Measurements from ENCODE around the gene WRAP73.
"Not testable (repeated sequence)": the region's sequence is repeated elsewhere in the genome, so short reads cannot be mapped to it uniquely, and the experiment has no call there.

The WRAP73 gene

DNA sequence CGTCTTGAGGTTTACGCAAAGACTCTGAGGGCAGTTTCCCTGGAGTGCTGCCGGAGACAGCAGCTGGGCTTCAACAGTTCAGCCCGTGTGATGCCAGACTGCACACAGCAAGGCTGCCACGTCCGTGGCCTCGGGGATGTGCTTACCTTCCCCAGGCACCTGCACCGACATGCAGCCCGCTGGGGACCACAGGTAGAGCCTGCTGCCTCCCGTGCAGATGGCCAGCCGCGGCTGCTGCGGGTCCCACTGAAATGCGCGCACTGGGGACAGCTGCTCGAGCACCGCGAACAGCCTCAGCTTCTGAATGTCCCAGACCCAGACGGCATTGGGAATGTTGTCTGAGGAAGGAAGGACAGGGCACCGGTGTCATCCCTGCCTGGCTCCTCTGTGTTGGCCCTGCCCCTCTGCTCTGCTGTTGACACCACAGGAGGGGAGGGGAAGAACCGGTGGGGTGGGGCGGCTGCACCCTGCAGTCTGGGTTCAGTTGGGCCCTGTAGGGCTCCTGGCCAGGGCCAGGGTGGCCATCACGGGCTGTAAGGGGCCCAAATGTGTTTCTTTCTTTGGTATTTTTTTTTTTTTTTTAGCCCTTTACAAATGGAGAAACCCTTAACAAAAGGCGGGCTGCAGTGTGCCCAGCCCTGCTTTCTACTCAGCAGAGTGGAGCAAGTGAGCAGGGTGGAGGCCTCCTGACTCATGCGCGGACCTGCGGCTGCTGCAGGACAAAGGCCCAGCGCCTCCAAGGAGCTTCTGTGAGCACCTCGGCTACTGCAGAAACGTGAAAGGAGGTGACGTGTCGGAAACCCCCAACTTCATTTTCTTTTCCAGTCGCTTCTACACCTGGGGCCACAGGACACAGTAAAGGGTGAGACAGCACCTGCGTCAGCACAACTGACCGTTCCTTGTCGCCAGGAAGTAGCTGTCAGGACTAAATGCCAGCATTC, 18.3 kb downstream of the WRAP73 start:
- DNase-seq (ENCODE audit: low read depth in 2 of 3, low spot score in 2 of 3), result no peak

DNA sequence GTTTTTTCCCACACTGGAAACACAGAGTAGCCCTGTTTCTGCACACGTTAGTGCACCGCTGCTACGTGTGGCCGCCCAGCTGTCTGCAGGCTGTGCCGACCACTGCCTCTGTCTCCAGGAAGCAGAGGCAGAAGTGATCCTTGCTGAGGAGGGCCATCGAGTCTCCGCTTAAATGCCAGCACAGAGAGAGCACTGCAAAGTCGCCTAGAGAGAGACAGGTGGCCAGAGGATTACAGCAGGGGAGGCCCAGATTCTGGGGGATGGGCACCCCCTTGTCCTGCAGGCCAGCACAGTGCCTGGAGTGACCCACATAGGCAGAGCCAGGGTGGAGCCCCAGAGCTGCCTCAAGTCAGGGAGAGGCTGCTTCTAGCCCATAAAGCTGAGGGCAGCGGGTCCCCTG, 19.0 kb downstream of the WRAP73 start:
- no peak for DNase-seq (ENCODE audit: low read depth in 2 of 3, low spot score in 2 of 3)

DNA sequence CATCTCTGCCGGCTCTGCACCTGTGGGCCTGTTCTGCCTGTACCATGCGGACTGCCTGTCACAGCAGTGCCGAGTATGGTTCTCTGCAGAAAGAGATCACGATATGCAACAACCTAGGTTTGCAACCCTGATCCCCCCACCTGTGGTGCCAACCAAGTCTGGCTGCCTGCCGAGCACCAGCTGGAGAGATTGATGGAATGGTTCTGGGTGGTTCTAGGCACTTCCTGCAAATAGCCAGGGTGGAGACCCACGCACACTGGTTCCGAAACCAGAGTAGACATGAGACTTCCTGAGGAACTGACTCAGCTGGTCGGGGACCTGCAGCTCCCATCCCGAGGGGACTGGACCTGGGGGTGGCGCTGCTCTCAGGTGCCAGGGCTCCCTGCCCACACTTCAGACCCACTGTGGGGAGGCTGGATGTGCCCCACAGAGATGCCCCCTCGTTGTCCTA, 19.7 kb downstream of the WRAP73 start:
- DNase-seq (ENCODE audit: low read depth in 2 of 3, low spot score in 2 of 3), result no peak

DNA sequence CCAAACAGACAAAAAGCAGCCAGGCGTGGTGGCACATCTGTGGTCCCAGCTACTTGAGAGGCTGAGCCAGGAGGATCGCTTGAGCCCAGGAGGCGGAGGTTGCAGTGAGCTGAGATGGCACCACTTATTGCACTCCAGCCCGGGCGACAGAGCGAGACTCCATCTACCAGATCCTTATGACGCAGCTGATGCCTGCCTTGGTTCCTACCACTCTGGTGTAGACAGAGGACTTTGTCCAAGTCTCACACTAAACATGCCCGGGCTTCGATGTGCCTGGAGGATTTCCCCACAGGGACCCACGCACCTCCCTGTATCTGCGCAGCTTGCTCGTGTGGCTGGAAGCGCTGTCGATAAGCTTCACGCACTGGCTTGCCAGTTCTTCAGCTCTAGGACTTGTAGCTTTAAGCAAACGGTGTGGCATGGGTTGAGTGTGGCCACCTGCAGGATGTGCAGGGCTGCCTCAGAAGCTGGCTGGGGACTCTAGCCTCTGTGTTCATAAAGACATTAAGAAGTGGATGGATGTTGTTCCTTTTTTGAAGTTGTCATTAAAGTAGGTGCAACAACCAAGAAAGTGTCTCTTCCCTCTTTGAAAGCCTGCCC, 20.2 kb downstream of the WRAP73 start:
- no peak for DNase-seq (ENCODE audit: low read depth in 2 of 3, low spot score in 2 of 3)

DNA sequence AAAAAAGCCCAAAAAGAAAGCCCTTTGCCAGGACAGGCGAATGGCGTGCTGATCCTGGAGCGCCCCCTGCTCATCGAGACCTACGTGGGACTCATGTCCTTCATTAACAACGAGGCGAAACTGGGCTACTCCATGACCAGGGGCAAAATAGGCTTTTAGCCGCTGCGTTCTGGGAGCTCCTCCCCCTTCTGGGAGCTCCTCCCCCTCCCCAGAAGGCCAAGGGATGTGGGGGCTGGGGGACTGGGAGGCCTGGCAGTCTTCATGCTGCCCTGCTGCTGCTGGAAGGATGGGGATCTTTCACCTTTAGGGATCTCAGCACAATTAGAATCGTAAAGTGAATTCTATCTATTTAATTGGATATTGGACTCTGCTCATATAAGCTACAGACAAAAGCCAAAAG, 21.5 kb downstream of the WRAP73 start:
- DNase-seq (ENCODE audit: low read depth in 2 of 3, low spot score in 2 of 3), result no peak

DNA sequence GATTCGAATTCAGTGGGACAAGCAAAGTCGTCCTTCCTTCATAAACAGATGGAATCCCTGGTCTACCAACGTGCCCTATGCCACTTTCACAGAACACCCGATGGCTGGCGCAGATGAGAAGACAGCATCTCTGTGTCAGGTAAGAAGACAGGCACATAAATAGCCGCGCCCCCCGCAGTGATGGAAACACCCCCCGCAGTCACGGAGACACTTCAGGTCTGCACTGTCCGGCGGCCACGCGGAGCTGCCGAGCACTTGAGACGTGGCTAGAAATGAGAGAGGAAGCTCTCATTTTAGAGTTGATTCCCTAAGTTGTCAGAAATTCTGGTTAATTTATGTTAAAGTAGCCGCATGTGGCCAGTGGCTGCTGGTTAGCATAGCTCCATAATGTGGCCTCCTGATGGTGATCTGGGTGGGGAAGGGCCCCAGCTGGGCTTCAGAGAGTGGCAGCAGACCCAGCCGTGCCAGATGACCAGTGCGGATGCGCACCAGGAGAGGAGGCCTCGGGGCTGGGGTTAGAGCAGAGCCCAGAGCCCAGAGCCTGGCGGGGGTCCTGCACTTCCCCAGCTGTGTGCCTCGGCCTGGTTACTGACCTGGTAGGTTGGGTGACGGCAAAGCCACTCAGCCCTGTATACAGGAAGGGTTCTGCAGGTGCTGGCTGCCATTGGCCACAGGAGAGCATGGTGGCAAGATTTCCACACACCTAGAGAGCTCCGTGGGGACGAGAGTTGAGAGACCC, 22.2 kb downstream of the WRAP73 start:
- DNase-seq (ENCODE audit: low read depth in 2 of 3, low spot score in 2 of 3), result no peak

DNA sequence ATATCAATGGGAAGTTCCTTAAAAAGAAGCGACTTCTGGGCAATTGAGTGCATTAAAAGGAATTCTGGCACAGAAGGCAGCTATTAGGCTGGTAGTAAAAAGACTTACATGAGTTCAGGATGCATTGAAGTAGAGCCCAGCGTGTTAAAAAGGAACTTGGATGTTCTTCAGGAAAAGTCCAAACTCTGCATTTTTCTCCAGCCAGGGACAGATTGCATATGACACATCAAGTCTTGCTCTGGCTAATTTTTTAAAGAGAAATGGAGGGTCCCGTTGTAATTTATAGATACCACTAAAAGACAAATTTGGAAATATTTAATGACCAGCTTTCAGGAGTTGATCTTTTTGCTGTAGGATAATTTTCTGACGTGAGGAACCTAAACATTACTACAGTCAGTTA, 23.9 kb downstream of the WRAP73 start:
- DNase-seq (ENCODE audit: low read depth in 2 of 3, low spot score in 2 of 3), result no peak

DNA sequence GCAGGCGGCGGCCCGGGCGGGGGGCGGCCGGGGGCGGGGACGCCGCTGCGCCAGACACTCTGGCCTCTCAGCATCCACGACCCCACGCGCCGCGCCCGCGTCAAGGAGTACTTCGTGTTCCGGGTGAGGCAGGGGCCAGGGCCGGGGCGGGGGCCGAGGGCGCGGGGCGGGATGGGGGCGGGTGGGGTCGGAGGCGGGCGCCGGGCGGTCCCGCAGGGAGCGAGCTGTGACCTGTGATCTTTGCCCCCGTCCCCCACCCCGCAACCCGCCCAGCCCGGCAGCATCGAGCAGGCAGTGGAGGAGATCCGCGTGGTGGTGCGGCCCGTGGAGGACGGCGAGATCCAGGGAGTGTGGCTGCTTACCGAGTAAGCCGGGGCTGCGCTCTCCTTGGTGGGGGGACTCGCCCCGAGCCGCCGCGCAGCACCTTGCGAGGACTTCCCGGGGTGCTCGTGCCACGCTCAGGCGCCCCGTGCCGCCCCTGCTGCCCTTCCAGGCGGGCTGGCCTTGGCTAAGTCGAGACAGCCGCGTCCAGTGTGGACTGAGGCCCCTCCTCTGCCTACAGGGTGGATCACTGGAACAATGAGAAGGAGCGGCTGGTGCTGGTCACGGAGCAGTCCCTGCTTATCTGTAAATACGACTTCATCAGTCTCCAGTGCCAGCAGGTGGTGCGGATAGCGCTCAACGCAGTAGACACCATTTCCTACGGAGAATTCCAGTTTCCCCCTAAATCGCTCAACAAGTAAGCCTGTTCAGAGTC, 24.6 kb downstream of the WRAP73 start:
- DNase-seq (ENCODE audit: low read depth in 2 of 3, low spot score in 2 of 3), result no peak

DNA sequence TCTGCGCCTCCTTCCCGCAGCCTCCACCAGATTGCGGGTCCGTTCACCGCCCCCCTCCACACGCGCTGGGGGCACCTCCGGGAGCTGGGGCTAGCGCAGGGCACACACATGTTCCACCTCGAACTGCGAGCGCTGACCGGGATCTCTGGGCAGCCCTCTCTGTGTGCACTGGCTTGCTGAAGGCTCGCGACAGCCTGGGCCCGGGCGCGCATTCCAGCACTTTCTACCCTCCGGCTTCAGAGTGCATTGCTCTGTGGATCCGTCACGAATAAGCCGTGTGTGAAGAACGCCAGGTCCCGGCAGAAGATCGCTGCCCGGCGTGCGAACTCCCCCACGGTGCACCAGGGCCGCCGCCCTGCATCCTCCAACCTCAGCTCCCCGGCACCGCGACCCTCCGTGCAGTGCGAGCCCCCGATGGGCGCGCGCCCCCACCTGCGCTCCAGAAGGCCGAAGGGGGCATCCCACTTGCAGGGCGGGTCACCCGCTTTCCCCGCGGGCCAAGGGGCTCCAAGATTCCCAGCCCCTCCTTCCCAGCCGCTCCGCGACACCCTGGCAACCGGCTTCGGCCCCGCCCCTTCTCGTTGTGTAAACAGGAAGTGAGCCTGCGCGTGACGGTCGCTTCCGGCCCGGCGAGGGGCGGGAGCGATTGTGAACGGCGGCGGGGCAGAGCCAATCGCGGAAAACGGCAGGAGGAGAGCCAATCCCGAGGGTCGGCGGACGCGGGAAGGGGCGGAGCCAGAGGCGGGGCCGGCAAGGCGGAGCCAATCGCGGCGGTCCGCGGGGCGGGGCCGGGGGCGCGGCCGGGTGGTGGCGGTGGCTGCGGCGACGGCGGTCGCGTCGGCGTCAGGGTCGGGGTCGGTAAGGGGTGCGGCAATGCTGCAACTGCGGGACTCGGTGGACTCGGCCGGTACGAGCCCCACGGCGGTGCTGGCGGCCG, 25.4 kb downstream of the WRAP73 start, which contains the start of gene TPRG1L:
TSS of gene TPRG1L (plus strand) at position 816 of the 937 bp plus-strand sequence. CDS start at position 874, 58 bp downstream.
- peak; percentile 94 to 97 (median 97) for DNase-seq (ENCODE audit: low read depth in 2 of 3, low spot score in 2 of 3)

DNA sequence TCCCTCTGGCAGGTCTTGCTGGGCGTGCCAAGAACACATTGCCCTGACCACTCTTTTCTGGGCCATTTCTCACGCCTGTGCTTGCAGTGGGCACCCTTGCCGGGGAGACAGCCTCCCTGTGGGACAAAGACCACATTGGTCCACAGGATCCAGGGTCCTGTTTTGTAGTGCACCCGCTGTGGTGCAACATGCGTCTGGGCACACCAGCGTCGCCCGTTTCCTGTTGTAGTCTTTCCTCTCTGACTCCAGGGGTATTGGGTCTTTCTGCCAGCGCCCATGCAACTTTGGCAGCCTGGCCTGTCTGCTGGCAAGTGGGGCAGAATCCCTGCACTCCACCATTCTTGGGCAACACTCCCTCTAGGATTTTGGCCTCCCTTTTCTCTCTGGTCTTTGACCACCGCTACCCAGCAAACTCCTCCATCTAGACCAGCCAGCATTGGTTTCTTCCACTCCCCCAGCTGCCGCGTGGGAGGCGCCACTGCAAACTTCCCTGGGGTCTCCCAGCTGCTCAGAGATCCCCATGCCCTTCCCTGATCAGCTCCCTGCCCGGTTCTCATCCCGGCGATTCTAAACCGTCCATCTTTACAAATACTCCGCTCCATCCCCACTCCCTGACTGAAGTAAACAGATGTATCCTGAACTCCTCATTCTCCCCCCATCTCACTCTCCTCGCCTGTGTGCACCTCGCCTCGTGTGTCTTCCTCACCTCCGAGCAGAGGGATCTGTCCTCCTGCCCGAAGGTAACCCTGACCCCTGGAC, 26.3 kb downstream of the WRAP73 start:
- DNase-seq (ENCODE audit: low read depth in 2 of 3, low spot score in 2 of 3), result no peak

DNA sequence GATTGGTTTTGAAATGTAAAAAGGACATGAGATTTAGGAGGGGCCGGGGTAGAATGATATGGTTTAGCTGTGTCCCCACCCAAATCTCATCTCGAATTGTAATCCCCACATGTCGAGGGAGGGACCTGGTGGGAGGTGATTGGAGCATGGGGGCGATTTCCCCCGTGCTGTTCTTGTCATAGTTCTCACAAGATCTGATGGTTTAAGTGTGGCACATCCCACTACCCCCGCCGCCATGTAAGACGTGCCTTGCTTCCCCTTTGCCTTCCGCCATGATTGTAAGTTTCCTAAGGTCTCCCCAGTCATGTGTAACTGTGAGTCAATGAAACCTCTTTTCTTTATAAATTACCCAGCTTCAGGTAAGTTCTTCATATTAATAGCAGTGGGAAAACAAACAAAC, 27.8 kb downstream of the WRAP73 start:
- not testable (repeated sequence) for DNase-seq (ENCODE audit: low read depth in 2 of 3, low spot score in 2 of 3)

DNA sequence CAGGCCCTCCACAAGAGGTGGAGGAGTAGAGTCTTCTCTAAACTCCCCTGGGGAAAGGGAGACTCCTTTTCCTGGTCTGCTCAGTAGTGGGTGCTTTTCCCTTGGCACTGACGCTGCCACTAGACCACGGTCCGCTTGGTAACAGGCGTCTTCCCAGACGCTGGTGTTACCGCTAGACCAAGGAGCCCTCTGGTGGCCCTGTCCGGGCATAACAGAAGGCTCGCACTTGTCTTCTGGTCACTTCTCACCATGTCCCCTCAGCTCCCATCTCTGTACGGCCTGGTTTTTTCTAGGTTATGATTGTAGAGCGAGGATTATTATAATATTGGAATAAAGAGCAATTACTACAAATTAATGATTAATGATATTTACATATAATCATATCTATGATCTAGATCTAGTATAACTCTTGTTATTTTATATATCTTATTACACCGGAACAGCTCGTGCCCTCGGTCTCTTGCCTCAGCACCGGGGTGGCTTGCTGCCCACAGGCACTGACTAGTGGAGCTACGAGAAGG, 28.7 kb downstream of the WRAP73 start:
- not testable (repeated sequence) for DNase-seq (ENCODE audit: low read depth in 2 of 3, low spot score in 2 of 3)

DNA sequence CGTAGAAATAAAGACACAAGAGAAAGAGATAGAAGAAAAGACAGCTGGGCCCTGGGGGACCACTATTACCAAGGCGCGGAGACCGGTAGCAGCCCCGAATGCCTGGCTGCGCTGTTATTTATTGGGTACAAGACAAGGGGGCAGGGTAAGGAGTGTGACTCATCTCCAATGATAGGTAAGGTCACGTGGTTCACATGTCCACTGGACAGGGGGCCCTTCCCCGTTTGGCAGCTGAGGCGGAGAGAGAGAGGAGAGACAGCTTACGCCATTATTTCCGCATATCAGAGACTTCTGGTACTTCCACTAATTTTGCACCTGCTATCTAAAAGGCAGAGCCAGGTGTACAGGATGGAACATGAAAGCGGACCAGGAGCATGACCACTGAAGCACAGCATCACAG, 29.2 kb downstream of the WRAP73 start:
- DNase-seq (ENCODE audit: low read depth in 2 of 3, low spot score in 2 of 3), result no peak

DNA sequence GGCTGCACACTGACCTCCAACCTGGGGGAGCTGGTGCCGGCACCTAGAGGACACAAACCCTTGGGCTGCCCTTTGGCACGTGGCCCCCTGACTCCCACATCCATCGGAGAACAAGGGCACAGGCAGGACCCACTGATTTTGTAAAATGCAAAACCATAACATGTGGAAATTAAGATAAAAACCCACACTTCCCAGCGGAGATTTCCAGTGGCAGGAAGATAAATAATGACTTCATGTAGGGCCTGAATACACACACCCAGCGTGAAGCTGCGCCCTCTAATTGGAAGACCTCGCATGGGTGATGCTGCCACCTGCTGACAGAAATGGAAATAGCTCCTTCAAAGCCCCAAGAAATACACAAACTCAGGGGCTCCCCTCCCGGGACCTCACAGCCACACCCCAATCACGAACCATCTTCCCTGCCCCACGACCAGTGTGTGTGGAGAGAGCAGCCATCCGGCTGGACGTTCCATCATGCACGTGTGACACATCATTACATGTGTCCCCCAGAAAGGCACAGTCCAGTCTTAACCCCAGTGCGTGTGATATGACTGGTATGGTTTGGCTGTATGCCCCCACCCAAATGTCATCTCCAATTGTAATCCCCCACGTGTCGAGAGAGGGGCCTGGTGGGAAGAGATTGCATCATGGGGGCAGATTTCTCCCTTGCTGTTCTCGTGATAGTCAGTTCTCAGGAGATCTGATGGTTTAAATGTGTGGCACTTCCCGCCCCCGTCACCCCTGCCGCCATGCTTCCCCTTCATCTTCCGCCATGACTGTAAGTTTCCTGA, 30.8 kb downstream of the WRAP73 start:
- DNase-seq (ENCODE audit: low read depth in 2 of 3, low spot score in 2 of 3), result peak; percentile 22 to 53 (median 41)

DNA sequence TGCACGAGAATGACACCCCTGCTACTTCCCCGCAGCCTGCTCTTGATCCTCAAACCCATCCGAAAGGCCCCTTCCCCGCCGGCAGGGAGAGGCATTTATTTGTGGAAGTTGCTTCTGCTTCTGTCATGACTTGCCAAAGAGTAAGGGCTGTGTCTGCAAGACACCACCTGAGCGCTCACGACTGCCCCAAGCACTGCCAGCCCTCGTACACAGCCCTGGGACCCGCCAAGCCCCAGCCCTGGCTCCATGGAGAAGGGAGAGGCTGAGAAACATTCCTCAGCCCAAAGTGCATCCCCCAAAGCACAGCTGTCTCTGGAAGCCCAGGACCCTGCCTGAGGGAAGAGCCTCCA, 31.4 kb downstream of the WRAP73 start:
- DNase-seq (ENCODE audit: low read depth in 2 of 3, low spot score in 2 of 3), result no peak

DNA sequence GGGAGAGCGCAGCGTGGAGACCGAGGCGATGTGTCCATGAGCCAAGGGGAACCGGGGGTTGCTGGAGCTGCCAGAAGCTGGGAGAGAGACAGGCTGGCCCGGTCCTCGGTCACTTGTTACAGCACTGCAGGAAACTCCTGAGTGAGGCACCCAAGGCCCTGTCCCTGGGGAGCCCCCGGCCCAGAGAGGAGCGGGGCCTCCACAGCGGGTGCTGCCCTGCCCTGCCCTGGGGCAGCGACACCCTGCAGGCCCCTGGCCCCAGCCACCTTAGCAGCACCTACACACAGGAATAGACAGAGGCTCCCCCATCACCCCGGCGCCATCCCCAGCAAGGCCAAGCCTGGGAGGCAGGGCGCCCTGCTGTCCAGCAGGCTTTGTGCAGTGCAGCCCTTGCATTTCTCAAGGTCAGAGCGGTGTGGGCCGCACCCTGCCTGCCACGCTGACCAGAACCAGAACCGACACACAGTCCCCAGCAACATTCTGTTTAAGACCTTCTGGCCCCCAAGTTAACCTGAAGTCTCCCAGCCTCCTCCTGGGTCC, 32.0 kb downstream of the WRAP73 start:
- DNase-seq (ENCODE audit: low read depth in 2 of 3, low spot score in 2 of 3), result no peak

DNA sequence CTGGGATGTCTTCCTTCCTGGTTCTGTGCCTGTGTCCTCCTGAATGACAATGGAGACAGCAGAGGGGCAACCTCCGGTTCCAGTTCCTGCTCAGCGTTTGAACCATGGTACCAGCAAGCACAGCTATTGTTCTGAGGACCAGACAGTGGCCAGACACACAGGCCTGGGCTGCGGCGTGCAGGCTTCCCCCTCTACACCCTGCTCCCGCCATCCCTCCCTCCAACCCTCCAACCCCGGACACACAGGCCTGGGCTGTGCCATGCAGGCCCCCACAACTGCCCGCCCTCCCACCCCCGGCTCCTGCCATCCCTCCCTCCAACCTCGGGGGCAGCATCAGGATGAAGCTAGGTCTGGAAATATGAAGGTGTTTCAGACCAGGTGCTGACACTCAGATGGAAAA, 33.0 kb downstream of the WRAP73 start:
- DNase-seq (ENCODE audit: low read depth in 2 of 3, low spot score in 2 of 3), result no peak
